ENCODE measurements around the gene DAPL1.

DNA sequence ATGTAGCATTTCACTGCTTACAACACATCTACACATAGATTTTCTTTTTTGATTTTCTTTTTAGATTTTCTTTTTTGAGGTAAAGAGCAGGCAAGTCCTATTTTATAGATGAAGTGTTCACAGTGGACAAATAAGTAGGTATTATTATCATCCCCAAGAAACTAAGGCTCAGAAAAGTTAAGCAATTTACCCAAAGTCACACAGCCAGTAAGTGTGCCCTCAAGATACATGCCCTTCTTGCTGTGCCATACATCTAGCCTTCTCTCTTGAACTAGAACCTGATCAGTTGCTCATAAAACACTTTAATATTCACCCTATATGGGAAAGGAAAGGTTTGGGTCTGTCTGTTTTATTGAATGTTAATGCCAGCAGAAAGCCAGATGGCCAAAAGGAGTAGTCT is 50.3 kb downstream of the DAPL1 start:
- TF ChIP-seq, protein P1, sequence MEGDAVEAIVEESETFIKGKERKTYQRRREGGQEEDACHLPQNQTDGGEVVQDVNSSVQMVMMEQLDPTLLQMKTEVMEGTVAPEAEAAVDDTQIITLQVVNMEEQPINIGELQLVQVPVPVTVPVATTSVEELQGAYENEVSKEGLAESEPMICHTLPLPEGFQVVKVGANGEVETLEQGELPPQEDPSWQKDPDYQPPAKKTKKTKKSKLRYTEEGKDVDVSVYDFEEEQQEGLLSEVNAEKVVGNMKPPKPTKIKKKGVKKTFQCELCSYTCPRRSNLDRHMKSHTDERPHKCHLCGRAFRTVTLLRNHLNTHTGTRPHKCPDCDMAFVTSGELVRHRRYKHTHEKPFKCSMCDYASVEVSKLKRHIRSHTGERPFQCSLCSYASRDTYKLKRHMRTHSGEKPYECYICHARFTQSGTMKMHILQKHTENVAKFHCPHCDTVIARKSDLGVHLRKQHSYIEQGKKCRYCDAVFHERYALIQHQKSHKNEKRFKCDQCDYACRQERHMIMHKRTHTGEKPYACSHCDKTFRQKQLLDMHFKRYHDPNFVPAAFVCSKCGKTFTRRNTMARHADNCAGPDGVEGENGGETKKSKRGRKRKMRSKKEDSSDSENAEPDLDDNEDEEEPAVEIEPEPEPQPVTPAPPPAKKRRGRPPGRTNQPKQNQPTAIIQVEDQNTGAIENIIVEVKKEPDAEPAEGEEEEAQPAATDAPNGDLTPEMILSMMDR (IDR thresholded peaks at IDR 0.05), result no peak
- no peak for TF ChIP-seq POLR2A (IDR thresholded peaks at IDR 0.05)

All from body of pancreas (tissue), 4 donors.